ENCODE measurements around the gene DIPK1B.

The DIPK1B gene

DNA sequence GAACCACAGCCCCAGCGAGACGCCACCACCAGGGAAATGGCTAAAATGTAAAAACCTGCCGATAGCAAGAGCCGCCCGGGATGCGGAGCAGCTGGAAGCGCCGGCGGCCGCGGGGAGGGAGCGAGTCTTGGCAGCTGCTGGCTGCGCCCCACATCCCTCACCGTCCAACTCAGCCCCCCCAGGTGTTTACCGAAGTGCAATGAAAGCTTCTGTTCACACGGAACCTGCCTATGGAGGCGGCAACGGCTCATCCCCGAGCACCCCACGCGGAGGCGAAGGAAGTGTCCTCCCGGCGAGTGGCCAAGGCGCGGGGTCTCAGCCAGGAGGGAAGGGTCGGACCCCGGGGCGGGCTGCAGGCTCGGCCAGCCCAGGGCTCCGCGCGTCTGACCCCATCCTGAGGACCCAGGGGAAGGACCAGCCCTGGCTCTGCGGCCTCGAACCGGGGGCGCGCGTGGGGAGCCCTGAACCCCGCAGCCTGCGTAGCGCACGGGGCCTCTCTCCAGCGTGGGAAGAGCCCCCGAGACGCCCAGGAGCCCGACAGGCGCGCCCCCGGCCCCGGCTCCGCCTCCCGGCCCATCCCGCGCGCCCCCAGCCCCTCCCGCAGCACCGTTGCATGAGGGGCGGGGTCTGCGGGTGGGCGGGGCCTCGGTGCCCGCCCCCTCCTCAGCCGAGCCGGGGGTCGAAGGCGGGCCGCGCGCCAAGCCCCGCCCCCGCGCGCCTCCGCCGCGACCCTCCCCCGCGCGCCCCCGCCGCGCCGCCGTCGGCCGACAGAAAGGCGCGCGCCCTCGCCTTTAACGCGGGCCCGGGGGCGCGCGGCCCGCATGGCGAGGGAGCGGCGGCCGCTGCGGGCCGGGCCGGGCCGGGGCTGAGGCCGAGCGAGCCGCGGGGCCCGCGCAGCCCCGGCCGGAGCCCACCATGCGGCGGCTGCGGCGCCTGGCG is at the start of gene DIPK1B:
Gene DIPK1B, plus strand, starts transcription at position 822 of the 939 bp plus-strand sequence. Its CDS starts 94 bp downstream, at position 916.
- DNase-seq (ENCODE audit: low spot score): no peak

DNA sequence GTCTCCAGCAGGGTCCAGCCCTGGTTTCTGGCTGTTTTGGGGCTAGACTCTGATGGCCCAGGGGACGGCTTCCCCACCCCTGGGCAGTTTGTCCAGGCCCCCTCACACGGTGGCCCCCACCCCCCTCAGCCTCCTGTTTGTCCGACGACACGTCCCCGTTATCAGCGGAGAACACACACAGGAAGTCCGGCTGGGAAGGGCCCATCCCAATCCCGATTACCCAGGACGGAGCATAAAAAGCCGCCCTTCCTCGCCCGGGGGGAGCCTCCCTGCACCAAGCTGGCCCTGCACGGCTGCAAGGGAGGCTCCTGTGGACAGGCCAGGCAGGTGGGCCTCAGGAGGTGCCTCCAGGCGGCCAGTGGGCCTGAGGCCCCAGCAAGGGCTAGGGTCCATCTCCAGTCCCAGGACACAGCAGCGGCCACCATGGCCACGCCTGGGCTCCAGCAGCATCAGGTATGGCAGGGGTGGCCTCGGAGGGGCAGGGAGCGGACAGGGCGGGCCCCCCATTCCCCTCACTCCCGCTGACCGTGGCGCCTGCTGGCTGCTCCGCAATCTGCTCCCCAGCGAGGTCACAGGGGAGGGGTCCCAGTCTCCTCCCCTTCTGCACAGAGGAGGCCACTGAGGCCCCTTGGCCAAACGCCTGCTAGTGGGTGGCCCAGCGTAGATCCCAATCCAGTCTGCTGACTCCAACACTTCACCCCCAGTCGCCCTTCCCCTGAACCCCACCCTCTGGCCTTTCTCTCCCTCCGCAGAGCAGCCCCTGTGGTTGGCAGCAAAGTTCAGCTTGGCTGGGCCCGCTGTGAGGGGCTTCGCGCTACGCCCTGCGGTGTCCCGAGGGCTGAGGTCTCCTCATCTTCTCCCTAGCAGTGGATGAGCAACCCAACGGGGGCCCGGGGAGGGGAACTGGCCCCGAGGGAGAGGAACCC is 49.5 kb upstream of the DIPK1B start, which contains the start of gene EGFL7:
Gene EGFL7, plus strand, starts transcription at position 261 of the 926 bp plus-strand sequence. CDS start 5,367 bp downstream, outside the sequence.
- no peak for DNase-seq (ENCODE audit: low spot score)

DNA sequence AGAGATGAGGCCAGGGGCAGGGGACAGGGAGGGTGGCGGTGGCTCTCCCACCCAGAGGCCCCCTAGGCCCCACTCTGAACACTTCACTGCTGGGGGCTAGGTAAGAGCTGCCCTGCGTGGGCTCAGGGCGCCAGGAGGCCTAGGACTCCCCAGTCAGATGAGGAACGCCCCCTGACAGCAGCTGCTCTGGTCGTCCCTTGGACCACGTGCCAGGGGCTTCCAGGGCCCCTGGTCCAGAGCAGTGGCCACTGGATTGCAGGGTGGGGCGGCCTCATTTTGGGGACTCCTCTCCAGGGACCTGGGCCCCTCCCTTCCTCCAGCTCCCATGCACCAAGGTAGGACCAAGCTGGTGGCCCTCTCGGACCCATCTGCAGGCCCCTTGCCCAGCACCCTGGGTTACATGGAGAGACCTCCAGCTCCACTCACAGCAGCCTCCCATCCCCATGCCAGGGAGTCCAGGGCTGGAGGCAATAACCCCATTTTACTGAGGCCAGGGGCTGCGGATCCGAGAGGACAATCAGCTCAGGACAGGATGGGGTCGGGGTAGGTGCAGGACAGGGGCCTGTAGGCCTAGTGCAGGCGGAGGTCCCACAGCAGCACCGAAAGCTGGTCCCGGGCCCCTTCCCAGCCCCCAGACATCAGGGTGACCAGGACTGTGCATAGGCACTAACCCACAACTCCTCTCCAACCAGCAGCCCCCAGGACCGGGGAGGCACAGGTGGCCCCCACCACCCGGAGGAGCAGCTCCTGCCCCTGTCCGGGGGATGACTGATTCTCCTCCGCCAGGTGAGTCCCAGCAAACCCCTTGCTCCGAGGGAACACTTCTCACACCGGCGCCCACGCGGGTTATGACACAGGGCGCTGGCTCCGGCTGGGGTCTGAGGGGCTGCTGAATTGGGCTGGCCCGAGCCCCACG is 48.1 kb upstream of the DIPK1B start:
- DNase-seq (ENCODE audit: low spot score): no peak

DNA sequence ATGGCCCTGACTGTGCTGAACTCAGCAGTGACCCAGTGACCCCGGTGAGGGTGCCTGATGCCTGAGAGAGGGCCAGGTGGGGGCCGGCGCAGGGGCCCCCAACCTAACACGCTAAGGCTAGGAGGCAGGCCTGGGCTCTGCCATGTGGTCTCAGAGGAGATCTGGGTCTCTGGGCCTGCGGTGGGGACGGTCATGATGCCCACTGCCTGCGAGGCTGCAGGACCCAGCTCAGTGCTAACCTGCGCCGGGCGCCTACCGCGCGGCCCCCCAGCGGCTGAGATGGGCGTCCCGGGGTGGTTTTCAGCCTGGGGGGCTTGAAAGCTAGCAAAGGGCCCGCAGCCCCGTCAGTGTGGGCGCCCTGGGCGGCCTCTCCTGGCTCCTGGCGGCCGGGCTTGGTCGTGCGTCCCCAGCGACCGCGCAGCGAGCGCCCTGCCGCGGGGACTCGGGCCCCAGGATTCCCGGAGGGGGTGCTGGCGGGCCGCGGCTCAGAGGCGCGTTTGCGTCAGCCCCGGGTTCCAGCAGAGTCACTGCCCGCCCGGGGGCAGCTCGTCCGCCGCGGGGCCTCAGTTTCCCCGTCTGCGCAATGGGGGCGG is 47.2 kb upstream of the DIPK1B start:
- DNase-seq (ENCODE audit: low spot score): no peak

DNA sequence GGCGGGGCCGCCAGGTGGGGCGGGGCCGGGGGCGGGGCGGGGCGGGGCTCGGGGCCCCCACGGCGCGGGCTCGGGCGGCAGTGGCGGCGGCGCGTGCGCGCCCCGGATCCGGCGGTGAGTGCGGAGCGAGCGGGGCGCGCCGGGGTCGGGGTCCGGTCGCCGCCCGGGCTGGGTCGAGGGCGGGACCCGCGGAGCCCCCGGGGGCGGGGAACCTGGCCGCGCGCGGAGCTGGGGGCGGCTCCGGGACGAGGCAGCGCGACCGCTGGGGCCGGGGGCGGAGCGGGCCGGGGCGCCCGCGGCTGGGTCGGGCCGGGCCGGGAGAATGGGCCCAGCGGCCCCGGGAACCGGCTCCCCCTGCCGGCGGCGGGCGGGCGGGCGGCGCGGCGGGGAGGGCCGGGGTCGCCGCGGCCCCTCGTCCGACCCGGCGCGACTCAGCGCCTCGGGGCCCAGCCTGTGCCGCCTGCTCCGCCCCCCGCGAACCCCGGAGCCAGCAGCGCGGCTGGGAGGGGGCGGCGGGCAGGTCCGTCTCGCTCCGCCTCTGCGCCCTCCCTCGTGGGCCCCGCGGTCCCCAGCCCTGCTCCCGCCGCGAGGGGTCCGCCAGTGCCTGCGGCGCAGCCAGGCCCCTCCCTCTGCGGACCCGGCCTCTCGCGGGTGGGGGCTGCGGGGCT is 46.5 kb upstream of the DIPK1B start:
- peak; percentile 84 for DNase-seq (ENCODE audit: low spot score)

DNA sequence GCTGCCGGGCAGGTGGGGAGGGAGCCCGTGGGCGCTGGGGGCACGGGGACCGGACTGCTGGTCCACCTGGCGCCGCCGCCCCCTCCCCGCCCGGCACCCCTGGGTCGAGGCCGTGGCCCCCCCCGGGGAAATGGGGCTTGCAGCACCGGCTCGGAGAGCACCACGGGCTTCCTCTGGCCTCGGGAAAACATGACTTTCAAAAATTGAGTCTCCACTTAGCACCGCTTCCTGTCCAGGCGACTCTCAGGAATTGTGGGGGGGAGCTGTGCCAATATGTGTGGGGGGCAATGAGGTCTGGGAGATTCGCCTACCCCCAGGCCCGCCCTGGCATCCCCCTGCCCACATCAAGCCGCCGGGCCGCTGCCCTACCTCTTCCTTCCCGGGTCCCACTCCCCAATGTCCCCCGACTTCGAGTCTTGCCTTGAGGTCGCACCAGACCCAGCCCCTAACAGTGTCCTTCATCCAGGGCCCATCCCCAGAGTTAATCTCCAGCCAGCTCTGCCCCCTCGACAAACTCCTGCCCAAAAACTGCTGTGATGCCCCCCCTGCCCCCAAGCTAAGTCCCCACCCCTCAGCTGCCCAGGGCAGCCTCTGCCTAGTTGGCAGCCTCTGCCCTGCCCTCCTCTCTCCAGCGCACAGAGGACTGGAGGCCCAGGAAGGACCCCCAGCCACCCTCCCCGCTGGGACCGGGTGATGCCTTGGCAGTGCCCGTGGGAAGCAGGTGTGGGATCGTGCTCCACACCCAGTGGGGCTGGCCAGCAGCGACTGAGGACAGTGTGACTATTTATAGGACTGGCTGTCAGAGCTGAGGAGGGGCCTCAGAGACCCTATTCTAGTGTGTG is 45.8 kb upstream of the DIPK1B start:
- DNase-seq (ENCODE audit: low spot score): peak; percentile 58

DNA sequence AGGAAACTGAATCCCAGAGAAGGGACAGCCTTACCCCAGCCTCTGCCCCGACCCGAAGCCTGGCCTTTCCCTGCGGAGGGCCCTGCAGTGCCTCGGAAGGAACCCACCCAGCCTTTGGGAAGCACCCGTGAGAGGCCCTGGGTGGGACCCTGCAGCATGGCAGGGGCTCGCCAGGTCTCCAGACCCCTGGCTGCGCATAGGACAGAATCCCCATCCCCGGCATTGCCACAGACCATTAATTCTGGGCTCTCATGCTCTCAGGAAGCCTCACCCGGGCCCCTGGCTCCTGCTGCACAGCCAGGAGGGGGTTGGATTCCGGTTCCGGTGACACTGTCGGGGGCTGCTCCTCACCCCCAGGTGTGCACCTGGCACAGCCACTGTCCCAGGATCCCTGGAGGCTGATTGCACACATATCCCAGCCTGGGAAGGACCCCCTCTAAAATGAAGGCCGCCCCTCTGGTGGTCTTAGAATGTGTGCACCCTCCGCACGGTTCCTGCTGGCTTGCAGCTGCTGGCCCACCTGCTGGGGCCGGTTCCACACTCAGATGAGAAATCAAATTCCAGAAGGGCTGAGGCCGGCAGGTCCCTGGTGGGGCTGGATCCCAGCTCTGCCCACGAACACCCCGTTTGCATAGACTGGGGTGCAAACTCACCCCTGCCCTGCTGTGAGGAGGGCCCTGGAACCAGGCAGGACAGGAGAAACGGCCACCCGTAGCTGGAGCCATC is 45.0 kb upstream of the DIPK1B start:
- no peak for DNase-seq (ENCODE audit: low spot score)

DNA sequence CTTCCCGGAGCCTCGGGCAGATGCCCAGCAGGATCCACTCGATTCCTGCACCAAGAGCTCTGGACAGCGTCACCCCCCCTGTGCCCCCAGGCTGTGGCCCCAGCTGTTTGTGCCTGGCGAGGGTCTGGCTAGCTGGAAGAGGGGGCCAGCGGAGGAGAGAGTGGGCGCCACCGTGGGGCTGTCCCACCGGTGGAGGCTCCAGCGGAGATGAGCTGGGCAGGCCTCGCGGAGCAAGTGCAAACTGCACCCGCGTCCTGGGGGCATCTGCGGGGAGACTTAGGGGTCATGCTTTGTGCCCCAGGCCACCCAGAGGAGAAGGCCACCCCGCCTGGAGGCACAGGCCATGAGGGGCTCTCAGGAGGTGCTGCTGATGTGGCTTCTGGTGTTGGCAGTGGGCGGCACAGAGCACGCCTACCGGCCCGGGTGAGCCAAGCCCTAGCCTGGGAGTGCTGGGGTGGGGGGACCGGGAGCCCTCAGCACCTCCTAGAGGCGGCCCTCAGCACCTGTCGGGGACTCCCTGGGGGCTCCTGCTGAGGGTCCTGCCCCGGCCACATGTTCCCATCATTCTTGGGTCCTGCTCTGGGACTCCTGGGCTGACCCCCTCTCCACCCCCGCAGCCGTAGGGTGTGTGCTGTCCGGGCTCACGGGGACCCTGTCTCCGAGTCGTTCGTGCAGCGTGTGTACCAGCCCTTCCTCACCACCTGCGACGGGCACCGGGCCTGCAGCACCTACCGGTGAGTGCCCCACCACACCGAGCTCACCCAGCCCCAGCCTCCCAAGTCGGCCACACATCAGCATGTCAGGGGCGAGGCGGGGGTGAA is 44.2 kb upstream of the DIPK1B start:
- no peak for DNase-seq (ENCODE audit: low spot score)

DNA sequence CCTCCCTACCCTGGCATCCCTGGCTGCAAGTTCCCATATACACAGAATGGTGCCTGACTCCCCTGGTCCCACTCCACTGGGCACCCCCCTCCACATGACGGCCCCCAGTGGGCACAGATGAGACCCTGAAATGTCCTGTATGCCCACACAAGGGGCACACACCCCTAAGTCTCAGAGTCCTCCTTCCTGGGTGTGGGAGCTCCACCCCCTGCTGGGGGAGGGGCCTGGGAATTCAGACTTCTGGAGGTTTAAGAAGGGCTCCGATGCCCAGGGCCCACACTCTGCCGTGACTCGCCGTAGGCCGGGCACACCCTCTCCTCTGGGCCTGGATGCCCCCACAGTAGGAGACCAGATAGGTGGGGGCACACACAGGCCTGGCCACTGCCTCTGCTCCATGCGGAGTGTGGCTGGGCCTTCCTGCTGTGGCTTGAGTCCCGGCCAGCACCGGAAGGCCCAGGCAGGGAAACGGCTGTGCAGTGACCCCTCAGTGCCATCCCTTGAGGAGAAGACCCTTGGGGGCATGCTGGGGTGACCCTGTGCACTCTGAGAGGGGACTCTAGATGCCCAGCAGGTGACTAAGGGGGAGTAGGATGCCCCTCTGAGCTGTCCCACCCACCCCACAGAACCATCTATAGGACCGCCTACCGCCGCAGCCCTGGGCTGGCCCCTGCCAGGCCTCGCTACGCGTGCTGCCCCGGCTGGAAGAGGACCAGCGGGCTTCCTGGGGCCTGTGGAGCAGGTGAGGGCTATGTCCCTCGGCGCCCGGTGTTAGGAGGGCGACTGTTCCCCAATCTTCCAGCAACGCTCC is 43.2 kb upstream of the DIPK1B start:
- DNase-seq (ENCODE audit: low spot score): no peak

DNA sequence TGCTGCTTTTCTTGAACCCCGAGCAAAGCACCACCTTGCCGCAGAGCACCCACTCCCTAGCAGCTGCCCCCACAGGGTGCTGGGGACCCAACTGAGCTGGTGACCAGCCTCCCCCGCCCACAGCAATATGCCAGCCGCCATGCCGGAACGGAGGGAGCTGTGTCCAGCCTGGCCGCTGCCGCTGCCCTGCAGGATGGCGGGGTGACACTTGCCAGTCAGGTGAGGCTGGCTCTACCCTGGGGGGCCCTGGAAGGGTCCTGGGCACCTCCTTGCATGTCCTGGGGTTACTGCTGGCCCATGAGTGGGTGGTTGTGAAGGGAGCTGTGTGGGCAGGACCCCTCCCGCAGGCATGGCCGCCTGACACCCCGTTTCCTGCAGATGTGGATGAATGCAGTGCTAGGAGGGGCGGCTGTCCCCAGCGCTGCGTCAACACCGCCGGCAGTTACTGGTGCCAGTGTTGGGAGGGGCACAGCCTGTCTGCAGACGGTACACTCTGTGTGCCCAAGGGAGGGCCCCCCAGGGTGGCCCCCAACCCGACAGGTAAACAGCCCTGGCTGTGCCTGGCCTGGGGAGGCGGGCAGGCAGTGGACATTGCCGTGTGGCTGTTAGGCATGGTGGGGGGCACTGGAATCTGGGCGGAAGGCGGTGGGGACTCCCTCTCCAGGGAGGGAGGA is 42.4 kb upstream of the DIPK1B start:
- no peak for DNase-seq (ENCODE audit: low spot score)

DNA sequence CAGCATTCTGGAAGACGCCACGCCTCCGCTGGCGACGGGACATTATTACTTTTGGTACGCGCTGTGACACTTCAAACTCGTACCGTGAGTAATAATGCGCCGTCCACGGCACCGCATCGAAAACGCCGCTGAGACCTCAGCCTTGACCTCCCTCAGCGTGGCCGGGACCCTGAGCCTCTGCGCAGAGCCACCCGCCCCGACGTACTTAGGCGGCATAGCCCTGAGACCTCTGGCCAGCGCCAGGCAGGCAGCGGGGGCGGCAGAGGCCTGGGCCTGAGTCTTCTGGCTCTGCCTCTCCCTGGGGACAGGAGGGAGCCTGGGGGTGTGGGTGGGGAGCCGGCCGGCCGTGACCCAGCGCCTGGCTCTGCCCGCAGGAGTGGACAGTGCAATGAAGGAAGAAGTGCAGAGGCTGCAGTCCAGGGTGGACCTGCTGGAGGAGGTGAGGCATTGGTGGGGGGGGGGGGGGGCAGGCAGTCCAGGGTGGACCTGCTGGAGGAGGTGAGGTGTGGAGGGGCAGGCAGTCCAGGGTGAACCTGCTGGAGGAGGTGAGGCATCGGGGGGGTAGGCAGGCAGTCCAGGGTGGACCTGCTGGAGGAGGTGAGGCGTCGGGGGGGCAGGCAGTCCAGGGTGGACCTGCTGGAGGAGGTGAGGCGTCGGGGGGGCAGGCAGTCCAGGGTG is 41.7 kb upstream of the DIPK1B start:
- DNase-seq (ENCODE audit: low spot score): no peak

DNA sequence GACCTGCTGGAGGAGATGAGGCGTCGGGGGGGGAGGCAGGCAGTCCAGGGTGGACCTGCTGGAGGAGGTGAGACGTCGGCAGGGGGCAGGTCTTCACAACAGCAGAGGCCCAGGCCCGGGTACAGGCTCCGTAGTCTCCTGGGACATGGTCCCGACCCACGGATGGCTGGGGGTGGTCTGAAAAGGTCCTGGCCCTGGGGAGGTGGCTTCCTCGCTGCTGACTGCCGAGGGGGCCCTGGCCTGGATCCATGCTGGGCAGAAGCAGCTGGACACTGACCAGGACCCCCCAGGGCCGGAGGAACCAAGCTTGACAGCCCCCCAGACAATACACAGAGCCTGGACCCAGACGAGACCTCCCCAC is 41.1 kb upstream of the DIPK1B start:
- no peak for DNase-seq (ENCODE audit: low spot score)

DNA sequence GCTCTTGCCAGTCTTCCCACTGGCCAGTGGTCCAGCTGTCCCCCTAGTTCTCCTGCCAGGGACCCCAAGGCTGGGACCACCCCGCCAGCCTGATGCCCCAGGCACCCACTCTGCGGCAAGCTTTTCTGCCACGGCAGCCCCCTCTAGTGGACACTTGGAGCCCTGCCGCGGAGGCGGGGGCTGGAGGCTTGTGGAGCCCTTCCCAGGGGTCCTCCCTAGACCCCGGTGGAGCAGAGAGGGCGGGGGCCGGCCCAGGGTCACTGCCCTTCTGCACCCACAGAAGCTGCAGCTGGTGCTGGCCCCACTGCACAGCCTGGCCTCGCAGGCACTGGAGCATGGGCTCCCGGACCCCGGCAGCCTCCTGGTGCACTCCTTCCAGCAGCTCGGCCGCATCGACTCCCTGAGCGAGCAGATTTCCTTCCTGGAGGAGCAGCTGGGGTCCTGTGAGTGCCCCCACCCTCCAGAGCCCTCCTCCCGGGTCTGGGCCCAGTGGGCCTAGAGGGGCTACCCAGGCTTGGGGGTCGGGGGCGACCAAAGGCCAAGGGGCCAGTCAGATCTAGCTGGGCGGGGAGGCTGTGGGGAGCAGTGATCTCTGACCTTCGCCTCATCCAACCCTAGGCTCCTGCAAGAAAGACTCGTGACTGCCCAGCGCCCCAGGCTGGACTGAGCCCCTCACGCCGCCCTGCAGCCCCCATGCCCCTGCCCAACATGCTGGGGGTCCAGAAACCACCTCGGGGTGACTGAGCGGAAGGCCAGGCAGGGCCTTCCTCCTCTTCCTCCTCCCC is 40.5 kb upstream of the DIPK1B start:
- DNase-seq (ENCODE audit: low spot score): peak; percentile 82

DNA sequence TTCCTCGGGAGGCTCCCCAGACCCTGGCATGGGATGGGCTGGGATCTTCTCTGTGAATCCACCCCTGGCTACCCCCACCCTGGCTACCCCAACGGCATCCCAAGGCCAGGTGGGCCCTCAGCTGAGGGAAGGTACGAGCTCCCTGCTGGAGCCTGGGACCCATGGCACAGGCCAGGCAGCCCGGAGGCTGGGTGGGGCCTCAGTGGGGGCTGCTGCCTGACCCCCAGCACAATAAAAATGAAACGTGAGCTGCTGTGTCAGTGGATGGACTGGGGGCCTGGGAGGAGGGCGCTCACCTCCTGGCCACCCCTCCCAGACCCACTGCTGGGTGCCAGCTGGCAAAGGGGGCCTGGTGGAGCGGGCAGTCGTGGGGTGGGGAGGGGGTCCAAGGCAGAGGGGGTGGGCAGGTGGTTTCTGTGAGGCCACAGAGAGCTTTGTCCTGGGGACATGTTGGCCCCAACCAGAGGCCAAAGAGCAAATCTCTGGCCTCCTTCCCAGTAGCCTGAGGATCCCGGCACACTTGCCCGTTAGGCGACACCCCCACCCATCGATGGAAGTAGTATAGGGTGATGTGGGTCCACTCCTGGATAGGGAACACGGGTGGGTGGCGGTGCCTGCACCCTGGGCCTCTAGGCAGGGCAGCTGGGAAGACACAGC is 39.8 kb upstream of the DIPK1B start:
- DNase-seq (ENCODE audit: low spot score): no peak

Measured in GM03348 (cell line).